Choroid plexus epithelial cell (primary cell): ENCODE results near the gene SPTBN2.
"Not testable (repeated sequence)": the region's sequence is repeated elsewhere in the genome, so short reads cannot be mapped to it uniquely, and the experiment has no call there.

Experiments used
- DNase-seq: peaks from one replicate; pipeline ENCODE4 v3.0.0-alpha.2; 2010; ENCODE audit warnings: low read depth
- H3K4me3 ChIP-seq: 2 replicates; pipeline ENCODE4 v1.5.1; 2011; ENCODE audit warnings: low read depth, mild to moderate bottlenecking, control low read depth, low read length, moderate library complexity
- CTCF ChIP-seq: conservative IDR thresholded peaks from 2 replicates; pipeline ENCODE4 v1.5.1; 2011; ENCODE audit warnings: low read depth, mild to moderate bottlenecking, control low read depth, inconsistent platforms, low read length, moderate library complexity

SPTBN2 gene

GRCh38 chr11:66649903-66650302 is 79.1 kb downstream of the SPTBN2 start:
- H3K4me3 ChIP-seq = no peak overlapping the region
- TF ChIP-seq CTCF = no peak

GRCh38 chr11:66646828-66647227 is 82.2 kb downstream of the SPTBN2 start:
- no peak for DNase-seq
- H3K4me3 ChIP-seq = no peak overlapping the region
- no peak for TF ChIP-seq CTCF

More at GRCh38 chr11:66649903-66650302, 79.1 kb downstream of the SPTBN2 start:
- DNase-seq = no peak

GRCh38 chr11:66643745-66644437 is 85.1 kb downstream of the SPTBN2 start:
- TF ChIP-seq CTCF = no peak
- no peak overlapping the region for H3K4me3 ChIP-seq
- DNase-seq = no peak

- TF ChIP-seq CTCF = no peak
- no peak for DNase-seq
- H3K4me3 ChIP-seq = peak overlapping the region; percentile 38
Measured at GRCh38 chr11:66641834-66642233, 87.2 kb downstream of the SPTBN2 start.

GRCh38 chr11:66639814-66640340 is 89.1 kb downstream of the SPTBN2 start:
- peak overlapping the region; percentile 96 for H3K4me3 ChIP-seq

GRCh38 chr11:66639066-66639813 is 89.8 kb downstream of the SPTBN2 start:
- H3K4me3 ChIP-seq = peak overlapping the region; percentile 96
- peak; percentile 67 for DNase-seq
- peak; percentile 27 for TF ChIP-seq CTCF

More at GRCh38 chr11:66639814-66640340, 89.1 kb downstream of the SPTBN2 start:
- DNase-seq = not testable (repeated sequence)

GRCh38 chr11:66638177-66639065 is 90.6 kb downstream of the SPTBN2 start, which contains the start of gene RBM4:
TSS of gene RBM4 (plus strand) at chr11:66638703. CDS start at chr11:66639712, 1,009 bp downstream.
- H3K4me3 ChIP-seq = peak within 1 kb of the TSS; percentile 96
- peak; percentile 36 for TF ChIP-seq CTCF

More at GRCh38 chr11:66638177-66639065, 90.6 kb downstream of the SPTBN2 start, which contains the start of gene RBM4:
- DNase-seq = peak; percentile 100
